Measurements from ENCODE around the gene ACTR3C. TPM values are rescaled to one million over a fixed set of nuclear protein-coding genes. Genes with fewer than 3 reads are reported as not detected.

ACTR3C gene
- total and polyA plus RNA-seq, 9 donors = 1.6 to 11.3 (median 5.7) TPM

- WGBS, 3 donors = 89 to 95% (median 92%) methylated on average over 5 of the region's 5 CpGs
- no peaks in the 10 kb centered on the region for H3K27me3 ChIP-seq
- H3K27ac ChIP-seq = no peak overlapping the region
- no peak for TF ChIP-seq POLR2A (IDR thresholded peaks at IDR 0.05)
- TF ChIP-seq, protein P1, sequence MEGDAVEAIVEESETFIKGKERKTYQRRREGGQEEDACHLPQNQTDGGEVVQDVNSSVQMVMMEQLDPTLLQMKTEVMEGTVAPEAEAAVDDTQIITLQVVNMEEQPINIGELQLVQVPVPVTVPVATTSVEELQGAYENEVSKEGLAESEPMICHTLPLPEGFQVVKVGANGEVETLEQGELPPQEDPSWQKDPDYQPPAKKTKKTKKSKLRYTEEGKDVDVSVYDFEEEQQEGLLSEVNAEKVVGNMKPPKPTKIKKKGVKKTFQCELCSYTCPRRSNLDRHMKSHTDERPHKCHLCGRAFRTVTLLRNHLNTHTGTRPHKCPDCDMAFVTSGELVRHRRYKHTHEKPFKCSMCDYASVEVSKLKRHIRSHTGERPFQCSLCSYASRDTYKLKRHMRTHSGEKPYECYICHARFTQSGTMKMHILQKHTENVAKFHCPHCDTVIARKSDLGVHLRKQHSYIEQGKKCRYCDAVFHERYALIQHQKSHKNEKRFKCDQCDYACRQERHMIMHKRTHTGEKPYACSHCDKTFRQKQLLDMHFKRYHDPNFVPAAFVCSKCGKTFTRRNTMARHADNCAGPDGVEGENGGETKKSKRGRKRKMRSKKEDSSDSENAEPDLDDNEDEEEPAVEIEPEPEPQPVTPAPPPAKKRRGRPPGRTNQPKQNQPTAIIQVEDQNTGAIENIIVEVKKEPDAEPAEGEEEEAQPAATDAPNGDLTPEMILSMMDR (IDR thresholded peaks at IDR 0.05) = no peak
- no peak for TF ChIP-seq EP300 (IDR thresholded peaks at IDR 0.05)
- H3K9me3 ChIP-seq = no peaks in the 10 kb centered on the region
- H3K36me3 ChIP-seq = no peaks in the 10 kb centered on the region
- no peak for DNase-seq
- intact Hi-C loops (cut with DNase I) = no loop called here
- peaks cover under 1% of the 10 kb centered on the region for H3K4me1 ChIP-seq (ENCODE audit: insufficient read depth)
- H3K4me3 ChIP-seq = no peak overlapping the region
Measured at GRCh38 chr7:150346922-150347321, 23.6 kb upstream of the ACTR3C start.

DNA sequence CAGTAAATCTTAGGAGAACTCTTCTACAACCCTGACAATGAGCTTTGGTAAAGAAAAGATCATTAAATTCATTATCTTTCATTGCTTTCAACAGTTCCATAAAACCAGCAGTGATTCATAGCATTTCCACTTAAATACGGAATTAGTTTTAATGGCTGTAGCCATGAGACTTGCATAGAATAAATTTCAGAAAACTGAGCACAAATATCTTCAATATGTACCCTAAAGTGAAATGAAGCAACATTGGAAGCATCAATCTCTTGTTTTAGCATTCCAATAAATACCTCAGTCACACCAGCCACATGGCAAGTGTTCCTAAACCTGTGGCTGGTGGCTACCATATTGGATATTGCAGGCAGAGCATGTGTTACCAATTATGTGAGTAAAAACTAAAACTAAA is 21.7 kb upstream of the ACTR3C start:
- DNase-seq = no peak
- intact Hi-C loops (cut with DNase I) = no loop called here
- Histone ChIP-seq H3K27me3 (no peaks in the 10 kb centered on the region), H3K9me3 (no peaks in the 10 kb centered on the region), H3K36me3 (no peaks in the 10 kb centered on the region), H3K4me3 (no peak overlapping the region), H3K27ac (no peak overlapping the region), H3K4me1 (ENCODE audit: insufficient read depth) (peaks cover 2% of the 10 kb centered on the region)
- TF ChIP-seq, protein P1 (IDR thresholded peaks at IDR 0.05) = no peak
- TF ChIP-seq POLR2A (IDR thresholded peaks at IDR 0.05) = no peak
- no peak for TF ChIP-seq EP300 (IDR thresholded peaks at IDR 0.05)
- WGBS, 3 donors = 62 to 74% (median 62%) methylated on average over 1 of the region's 1 CpG

GRCh38 chr7:150344299-150344698 is 21.0 kb upstream of the ACTR3C start:
- H3K27me3 ChIP-seq = no peaks in the 10 kb centered on the region

DNA sequence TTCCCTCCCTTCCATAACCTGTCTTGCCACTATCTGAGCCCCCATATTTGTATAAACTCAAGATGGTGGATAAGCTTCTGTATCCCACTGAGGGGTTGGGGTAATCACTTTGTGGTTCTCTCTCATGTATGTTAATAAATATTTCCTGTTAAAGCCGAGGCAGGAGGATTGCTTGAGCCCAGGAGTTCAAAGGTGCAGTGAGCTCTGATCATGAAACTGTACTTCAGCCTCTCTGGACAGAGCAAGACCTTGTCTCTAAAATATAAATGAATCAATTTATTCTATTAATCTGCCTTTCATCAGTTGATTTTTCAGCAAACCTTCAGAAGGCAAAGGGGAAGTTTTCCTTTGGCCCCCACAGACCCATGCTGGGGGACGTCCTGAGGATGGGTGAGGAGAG is 19.9 kb upstream of the ACTR3C start:
- H3K9me3 ChIP-seq = no peaks in the 10 kb centered on the region
- H3K4me3 ChIP-seq = no peak overlapping the region
- TF ChIP-seq POLR2A (IDR thresholded peaks at IDR 0.05) (no peak), EP300 (IDR thresholded peaks at IDR 0.05) (no peak)
- TF ChIP-seq, protein P1 (IDR thresholded peaks at IDR 0.05) = no peak
- H3K4me1 ChIP-seq (ENCODE audit: insufficient read depth) = peaks cover 12% of the 10 kb centered on the region
- 89 to 92% (median 92%) methylated on average over 2 of the region's 2 CpGs for WGBS, 3 donors
- intact Hi-C loops (cut with DNase I) = loop anchor here in 1 of 4 donors (5.0 kb wide), 1 partner anchor 39 kb away; no protein-coding TSS in a partner anchor
- no peaks in the 10 kb centered on the region for H3K36me3 ChIP-seq
- H3K27me3 ChIP-seq = no peaks in the 10 kb centered on the region
- no peak for DNase-seq
- H3K27ac ChIP-seq = no peak overlapping the region

More at GRCh38 chr7:150344299-150344698, 21.0 kb upstream of the ACTR3C start:
- no peaks in the 10 kb centered on the region for H3K9me3 ChIP-seq
- intact Hi-C loops (cut with DNase I) = loop anchor here in 1 of 4 donors (5.0 kb wide), 1 partner anchor 38 kb away; no protein-coding TSS in a partner anchor
- no peak overlapping the region for H3K27ac ChIP-seq
- no peak for DNase-seq
- no peaks in the 10 kb centered on the region for H3K36me3 ChIP-seq
- no peak for TF ChIP-seq POLR2A (IDR thresholded peaks at IDR 0.05)
- TF ChIP-seq, protein P1 (IDR thresholded peaks at IDR 0.05) = no peak
- no peak for TF ChIP-seq EP300 (IDR thresholded peaks at IDR 0.05)
- H3K4me3 ChIP-seq = no peak overlapping the region
- H3K4me1 ChIP-seq (ENCODE audit: insufficient read depth) = peaks cover 7% of the 10 kb centered on the region
